Forelimb muscle (tissue), 1 donor: Measurements from ENCODE around the gene TMX2. TPM values are rescaled to one million over a fixed set of nuclear protein-coding genes. Genes with fewer than 3 reads are reported as not detected.
"Not testable (repeated sequence)": the region's sequence is repeated elsewhere in the genome, so short reads cannot be mapped to it uniquely, and the experiment has no call there.

Experiments
- DNase-seq: peaks from one replicate; pipeline ENCODE4 v3.0.0-alpha.2; 2013; ENCODE audit warnings: low read depth
- polyA plus RNA-seq: library from polyadenylated mRNA; unstranded; fragments of 120-200 nt; gene quantifications from one replicate; pipeline ENCODE4 v1.2.1, GENCODE V29; 2013; ENCODE audit not compliant: insufficient read length

Gene TMX2
- polyA plus RNA-seq, 1 donor: 53.8 TPM

- no peak for DNase-seq
These were observed 1.4 kb downstream of the TMX2 start for GRCh38 chr11:57713835-57714234.

DNA sequence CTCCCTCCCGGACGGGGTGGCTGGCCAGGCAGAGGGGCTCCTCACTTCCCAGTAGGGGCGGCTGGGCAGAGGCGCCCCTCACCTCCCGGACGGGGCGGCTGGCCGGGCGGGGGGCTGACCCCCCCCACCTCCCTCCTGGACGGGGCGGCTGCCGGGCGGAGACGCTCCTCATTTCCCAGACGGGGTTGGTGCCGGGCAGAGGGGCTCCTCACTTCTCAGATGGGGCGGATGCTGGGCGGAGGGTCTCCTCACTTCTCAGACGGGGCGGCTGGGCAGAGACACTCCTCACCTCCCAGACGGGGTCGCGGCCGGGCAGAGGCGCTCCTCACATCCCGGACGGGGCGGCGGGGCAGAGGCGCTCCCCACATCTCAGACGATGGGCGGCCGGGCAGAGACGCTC lies 4.3 kb downstream of the TMX2 start:
- DNase-seq: not testable (repeated sequence)

GRCh38 chr11:57727185-57727584 lies 14.8 kb downstream of the TMX2 start:
- DNase-seq: no peak

- DNase-seq: no peak
These were observed 16.4 kb downstream of the TMX2 start for GRCh38 chr11:57728829-57729228.

DNA sequence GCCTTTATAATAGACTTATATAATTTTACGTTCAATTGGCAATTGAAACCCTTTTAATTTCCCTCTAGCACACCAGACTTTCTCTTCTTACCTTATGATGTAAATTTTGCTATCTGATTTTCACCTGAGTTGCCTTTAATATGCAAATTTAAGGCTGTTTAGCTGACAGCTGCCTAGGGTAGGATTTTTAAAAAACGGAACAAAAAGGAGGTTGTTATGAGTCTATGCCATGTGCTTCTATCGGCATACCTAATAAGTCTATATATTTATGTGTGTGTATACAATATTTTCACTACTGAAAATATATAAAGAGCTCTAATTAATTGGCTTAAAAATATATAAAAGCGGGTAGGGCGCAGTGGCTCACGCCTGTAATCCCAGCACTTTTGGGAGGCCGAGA lies 17.1 kb downstream of the TMX2 start:
- DNase-seq: no peak

- no peak for DNase-seq
These were observed 20.3 kb downstream of the TMX2 start for GRCh38 chr11:57732661-57733060.

GRCh38 chr11:57735619-57736298 lies 23.4 kb downstream of the TMX2 start:
- DNase-seq: no peak

DNA sequence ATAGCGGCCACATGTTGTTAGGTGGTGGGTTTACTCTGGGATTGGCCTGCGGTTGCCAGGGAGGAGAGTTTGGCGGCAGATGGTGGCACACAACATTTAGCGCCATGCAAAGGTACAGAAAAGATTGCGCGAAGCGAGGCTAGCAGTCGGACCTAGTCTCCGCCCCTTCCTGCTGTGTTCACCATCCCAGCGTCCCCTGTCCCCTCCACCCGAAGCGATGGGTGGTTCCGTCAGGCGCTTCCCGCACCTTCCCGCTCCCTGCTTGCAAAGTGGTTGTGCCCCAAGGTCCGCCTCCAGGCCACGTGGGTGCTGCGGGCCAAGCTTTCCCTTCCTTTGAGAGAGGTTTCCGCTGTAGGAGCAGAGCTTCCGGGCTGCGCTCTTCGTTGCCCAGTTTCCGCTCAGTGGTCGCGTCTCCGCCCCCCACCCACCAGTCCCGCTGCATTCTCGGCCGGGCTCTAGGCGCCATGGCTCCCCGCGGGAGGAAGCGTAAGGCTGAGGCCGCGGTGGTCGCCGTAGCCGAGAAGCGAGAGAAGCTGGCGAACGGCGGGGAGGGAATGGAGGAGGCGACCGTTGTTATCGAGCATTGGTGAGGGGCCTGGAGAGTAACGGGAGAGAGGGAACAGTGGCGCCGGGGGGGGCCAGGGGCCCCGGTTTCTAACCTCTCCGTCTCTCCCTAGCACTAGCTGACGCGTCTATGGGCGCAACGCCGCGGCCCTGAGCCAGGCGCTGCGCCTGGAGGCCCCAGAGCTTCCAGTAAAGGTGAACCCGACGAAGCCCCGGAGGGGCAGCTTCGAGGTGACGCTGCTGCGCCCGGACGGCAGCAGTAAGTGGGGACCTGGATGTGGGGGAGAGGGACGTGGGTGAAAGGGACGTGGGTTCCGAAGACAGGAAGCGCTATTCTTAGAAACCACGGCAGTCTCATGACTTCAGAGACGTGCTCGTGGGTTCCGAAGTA lies 29.0 kb downstream of the TMX2 start, which contains the start of gene SELENOH:
SELENOH (plus strand) TSS at position 360 of the 955 bp plus-strand sequence; CDS start at position 465, 105 bp downstream.
- peak; percentile 90 for DNase-seq

- no peak for DNase-seq
These were observed 29.7 kb downstream of the TMX2 start for GRCh38 chr11:57742087-57742452.

DNA sequence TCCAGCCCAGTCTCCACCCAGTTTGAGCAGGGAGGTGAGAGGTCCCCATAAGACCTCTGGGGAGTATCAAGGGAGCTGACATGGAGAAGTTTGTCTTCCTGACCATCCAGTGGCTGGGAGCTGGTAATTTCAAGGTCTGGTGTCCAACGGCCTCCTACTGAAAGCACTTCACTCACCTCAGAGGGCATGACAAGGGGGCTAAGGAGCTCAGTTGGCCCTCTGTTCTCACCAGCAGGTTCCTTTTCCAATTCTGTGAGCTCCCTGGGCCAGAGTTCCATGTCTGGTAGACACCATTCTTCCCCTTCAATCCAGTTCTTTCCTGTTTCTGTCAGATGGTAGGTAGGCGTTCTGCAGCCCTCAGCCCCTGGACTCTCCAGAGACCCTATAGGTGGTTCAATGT lies 32.0 kb downstream of the TMX2 start:
- DNase-seq: no peak

DNA sequence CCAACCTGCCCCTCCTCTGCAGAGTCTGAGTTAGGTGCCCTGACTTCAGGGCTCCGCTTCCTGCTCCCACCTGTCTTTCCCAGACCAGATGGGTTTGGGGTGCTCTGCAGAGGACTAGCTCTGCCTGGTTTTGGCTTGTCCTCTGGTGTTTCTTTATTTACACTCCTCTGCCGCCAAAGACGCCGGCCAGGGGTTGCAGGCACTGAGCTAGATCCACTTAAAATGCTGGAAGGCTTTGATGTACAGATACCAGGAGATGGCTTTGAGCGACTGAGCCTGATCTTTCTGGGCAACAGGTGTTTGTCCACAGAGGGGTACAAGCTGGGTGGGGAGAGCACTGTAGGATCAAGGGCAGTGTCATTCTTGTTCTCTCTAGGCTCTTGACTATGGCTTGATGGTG lies 32.8 kb downstream of the TMX2 start:
- no peak for DNase-seq

DNA sequence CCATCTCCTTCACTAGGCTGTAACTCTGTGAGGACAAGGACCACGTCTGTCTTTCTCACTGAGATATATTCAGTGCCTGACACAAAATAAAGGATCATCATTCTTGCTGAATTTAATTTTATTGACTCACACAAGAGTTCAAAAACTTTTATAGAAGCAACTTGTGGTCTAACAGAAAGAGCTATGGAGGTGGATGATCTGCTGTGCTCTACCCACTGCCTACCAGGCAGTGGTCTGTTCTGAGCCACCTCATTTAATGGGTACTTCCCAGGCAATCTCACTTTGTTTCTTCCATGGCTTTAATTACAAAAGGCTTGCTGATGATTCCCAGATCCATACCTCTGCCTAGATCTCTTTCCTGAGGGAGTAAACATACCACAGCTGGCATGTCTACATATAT lies 34.5 kb downstream of the TMX2 start:
- no peak for DNase-seq

GRCh38 chr11:57751176-57751575 lies 38.8 kb downstream of the TMX2 start:
- DNase-seq: no peak

DNA sequence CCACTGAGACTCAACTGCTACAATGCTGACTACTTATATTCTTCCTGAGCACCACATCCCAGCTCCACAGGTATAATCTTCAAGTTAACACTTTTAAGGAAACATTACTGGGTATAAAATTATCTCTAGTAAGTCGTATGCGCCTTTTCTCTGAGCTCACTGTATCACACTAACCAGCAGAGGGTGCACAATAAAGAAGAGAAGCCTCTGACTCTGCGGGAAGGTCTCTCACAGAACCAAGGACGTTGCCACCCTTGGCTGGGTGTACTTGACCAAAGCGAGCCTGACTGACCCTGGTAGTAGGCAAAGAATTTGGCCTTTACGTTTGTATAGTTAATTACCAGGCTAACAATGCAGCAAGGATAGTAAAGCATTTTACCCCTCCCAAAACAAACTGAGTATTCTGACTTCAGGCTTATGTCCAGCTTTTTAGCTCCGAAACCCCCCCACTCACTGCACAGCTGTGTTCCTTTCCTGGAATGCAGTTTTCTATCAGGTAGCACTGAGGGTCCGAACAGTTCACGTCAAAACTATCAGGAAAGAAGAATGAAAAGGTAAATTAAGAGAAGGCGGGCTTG lies 39.4 kb downstream of the TMX2 start, which contains the start of gene BTBD18:
BTBD18 (minus strand) TSS at position 144 of the 578 bp plus-strand sequence. CDS start 631 bp downstream, outside the sequence.
- no peak for DNase-seq

DNA sequence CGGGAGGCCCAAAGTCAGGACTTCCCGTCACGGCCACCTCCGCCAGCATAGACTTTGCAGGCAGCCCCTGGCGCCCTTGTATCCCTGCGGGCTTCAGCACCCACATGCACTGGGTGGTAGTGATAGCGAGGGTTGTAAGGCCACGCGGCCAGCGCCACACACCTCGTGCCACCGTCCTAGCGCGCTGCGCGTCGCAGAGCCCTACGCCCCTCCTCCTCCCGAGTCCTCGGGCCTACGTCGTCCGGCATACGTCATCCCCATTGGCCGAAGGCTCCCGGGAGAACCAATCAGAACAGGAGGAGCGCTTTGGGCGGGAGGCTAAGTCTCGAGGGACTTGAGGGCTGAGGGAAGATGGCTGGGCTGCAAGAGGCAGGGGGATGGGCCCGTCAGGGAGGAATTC lies 40.6 kb downstream of the TMX2 start:
- no peak for DNase-seq

DNA sequence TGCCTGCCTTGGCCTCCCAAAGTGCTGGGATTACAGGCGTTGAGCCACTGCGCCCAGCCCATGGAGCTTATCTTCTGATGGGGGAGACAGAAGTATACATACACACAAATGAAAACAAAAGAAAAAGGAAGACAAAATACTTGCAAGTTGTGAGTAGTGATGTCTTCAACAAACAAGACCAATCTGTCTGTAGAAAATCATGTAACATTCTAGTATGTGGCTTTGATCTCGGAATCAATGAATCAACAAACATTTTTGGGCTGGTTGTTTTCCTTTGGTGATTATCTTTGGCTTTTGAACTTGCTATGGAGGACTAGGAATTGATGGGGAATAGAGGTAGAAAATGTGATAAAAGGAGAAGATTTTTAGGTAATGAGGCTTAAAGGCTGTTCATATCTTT lies 45.8 kb downstream of the TMX2 start:
- no peak for DNase-seq

- DNase-seq: peak; percentile 96
These were observed 49.2 kb downstream of the TMX2 start, which contains the start of gene CTNND1 for GRCh38 chr11:57761301-57762234. TSS of gene CTNND1 (plus strand) at chr11:57761802. CDS start at chr11:57791479, 29,677 bp downstream.

GRCh38 chr11:57762235-57762861 lies 50.0 kb downstream of the TMX2 start:
- no peak for DNase-seq

DNA sequence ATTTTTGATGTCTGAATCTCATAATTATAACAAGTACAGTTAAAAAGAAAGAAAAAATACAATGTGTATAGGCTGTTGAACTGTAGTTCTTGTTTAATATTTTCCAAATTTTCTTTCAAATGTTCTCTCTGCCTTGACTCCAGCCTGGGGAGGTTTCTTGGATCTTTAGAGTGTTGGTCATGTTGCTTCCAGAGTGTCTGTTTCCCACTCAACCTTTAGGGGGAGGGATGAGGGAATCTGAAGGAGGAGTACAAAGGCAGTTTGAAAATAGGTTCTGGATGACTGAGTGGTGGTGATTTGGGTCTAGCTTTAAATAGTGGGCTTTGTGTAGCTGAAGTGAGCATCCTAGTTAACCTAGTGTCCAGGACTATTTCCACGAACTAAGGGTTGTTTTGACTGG lies 51.2 kb downstream of the TMX2 start:
- no peak for DNase-seq

DNA sequence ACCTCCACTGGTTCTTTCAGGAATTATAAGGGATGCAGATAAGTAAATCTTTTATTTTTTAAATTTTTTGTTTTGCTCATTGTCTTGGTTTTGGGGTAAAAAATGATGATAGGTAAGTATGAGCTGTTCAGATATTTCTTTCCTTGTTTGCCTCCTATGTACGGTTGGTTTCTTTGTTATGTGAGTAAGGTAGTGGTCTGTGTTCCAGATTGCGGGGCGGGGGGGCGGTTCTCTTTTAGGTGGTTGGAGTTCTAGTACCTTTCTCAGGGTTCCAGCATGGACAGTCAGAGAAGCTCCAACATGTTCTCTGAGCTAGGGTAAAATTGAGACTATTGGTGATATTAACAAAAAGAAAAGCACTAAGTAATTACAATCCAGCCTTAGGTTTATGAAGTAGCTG lies 51.6 kb downstream of the TMX2 start:
- DNase-seq: no peak

DNA sequence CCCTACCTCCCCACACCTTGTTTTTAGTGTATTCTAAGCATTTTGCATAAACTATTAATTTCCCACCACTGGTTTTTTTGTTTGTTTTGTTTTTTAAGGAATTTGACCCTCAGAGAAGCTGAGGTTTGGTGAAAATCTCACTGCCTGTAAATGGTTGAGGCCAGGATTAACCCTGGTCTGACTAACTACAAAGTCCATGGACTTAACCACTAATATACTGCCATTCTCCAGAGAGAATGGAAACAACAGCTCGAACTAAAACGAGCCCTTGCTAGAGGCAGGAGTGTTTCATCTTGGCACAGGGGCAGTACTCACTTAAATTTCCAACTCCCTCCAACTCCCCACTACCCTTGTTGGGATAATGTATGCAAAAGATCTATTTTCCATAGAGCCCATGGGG lies 52.2 kb downstream of the TMX2 start:
- DNase-seq: no peak
